ENCODE measurements around the gene U2SURP.

DNA sequence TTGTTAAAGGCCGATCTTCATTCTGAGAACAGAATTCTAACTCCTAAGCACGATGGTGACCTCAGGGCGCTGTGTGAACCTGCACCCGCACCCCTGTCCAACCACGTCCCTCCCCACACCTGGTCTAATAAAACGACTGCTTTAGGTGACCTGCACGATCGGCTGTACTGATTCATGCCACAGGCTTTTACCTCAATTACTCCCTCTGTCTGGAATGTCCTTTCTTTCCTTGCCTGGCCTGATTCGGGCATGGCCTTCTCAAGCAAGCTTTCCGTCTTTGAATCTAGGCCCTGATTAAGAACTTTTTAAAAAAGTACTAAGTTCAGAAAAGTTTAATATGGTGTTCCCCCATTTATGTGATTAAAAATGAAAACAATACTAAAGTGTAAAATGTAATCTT lies 842 bp upstream of the U2SURP start:
- TF ChIP-seq, protein P1, sequence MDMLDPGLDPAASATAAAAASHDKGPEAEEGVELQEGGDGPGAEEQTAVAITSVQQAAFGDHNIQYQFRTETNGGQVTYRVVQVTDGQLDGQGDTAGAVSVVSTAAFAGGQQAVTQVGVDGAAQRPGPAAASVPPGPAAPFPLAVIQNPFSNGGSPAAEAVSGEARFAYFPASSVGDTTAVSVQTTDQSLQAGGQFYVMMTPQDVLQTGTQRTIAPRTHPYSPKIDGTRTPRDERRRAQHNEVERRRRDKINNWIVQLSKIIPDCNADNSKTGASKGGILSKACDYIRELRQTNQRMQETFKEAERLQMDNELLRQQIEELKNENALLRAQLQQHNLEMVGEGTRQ (IDR thresholded peaks at IDR 0.05; ENCODE audit: borderline replicate concordance, low read depth, low read length) = no peak
- TF ChIP-seq YY1 (IDR thresholded peaks at IDR 0.05; ENCODE audit: low read depth, low read length) = no peak
